Amygdala (tissue), 56 donors: Measurements from ENCODE around the gene EIPR1.
"Not testable (repeated sequence)": the region's sequence is repeated elsewhere in the genome, so short reads cannot be mapped to it uniquely, and the experiment has no call there.

Experiments
- DNase-seq, 56 donors: peaks; one replicate each; lab custom pipeline; 2025; lab: John Stamatoyannopoulos, UW

Gene EIPR1

DNA sequence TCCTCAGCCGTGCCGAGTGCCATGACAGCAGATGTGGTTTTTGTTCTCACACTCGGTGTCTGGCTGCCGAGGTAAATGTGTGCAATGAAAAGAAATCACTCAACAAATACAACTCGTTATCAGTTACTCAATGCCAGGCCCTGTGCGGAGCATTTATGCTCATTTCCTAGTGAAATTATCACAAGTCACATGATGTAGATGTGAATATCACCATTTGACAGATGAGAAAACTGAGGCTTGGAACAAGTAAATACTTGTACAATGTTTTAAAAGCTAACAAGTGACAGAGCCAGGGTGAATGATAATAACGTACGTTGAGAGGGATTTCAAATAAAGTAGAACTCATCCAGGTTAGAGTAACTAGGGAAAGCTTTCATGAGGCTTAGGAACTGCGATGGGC lies 174.7 kb downstream of the EIPR1 start:
- DNase-seq, result no peak

DNA sequence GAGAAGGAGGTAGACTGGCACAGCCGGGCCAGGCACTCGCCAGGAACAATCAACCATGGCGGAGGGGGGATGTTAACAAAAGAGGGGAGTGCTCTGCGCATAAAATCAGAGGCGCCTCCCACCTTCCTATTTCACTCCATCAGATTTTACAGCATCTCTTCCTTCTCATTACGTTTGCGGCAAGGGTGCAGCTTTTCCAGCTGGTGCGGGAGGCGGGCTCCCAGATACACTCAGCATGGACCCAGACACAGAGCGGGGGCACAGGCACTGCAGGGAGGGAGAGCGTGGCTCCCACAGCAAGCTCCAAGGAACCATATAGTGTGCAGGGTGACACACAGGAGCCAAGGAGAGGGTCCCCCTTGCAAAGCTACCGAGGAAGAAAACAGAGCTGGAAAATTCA lies 176.3 kb downstream of the EIPR1 start:
- no peak for DNase-seq

DNA sequence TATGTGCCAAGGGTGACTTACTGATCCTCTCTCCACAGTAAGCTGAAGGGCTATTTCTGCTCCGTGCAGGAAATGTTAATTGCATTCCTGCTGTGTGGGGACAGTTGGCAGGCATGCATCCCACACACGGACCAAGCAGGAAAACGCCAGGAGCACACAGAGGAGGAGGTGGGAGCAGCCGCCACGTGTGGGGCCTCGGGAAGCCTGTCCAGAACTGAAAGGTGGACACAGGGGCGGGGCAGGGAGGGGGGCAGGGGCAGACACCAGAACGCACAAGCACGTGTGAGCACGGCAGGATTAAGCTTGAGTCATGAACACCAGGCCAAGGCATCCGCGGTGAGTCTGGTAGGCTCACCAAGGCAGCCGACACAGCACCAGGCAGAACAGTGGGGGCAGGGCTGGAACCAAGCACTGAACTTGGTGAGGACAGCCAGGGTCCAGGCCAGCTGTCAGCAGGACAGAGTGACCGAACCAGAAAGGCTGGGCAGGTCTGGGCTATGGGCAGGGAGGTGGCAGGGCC lies 177.1 kb downstream of the EIPR1 start:
- DNase-seq, result peak in 1 of 56 donors; percentile 26

DNA sequence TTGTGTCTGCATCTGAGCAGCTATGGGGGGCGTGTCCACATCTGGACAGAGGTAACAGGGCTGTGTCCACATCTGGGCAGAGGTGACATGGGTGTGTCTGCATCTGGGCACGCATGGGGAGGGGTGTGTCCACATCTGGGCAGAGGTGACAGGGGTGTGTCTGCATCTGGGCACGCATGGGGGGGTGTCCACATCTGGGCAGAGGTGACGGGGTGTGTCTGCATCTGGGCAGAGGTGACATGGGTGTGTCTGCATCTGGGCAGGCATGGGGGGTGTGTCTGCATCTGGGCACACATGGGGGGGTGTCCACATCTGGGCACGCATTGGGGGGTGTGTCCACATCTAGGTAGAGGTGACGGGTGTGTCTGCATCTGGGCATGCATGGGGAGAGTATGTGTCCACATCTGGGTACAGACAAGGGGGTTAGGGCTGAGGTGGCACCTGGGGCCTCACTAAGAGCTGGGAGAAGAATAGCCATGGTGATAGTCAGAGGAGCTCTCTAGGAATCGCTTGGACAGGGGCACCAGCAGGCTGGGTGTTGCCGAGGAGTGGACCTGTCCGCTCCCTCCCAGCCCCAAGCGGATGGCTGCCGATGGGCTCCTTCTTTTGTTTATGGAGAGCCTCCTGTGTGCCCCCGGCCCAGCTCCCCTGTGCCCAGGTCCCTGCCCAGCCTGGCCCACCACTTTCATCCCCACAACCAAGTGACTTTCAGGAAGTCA lies 177.8 kb downstream of the EIPR1 start:
- no peak for DNase-seq

DNA sequence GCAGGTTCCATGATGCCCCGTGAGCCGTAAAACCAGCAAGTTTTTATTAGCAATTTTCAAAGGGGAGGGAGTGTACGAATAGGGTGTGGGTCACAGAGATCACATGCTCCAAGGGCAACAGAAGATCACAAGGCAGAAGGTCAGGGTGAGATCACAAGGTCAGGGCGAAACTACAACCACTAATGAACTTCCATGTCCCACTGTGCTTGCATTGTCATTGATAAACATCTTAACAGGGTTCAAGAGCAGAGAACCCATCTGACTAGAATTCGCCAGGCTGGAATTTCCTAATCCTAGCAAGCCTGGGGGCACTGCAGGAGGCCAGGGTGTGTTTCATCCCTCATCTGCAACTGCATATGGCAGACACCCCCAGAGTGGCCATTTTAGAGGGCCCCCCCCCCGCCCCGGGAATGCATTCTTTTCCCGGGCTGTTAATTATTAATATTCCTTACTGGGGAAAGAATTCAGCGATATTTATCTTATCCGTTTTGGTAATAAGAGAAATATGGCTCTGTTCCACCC lies 178.9 kb downstream of the EIPR1 start:
- not testable (repeated sequence) for DNase-seq

DNA sequence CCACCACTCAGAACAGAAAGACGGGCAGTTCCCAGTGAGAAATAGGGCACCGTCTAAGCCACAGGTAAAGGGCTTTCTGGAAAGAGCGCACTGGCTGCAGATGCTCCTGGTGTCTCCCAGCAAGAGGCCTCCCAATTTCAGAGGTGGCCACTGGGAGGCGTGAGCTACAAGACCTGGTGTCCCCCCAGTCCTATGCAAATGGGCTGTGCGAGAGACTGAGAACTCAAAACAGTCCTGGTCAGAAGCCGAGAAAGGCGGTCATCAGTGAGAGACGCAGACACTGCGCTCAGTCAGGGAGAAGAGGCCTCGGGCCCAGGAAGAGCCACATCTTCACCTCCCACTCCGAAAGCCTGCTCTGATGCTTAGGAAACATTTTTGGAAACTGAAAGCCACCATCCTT lies 179.5 kb downstream of the EIPR1 start:
- peak in 1 of 56 donors; percentile 16 for DNase-seq

DNA sequence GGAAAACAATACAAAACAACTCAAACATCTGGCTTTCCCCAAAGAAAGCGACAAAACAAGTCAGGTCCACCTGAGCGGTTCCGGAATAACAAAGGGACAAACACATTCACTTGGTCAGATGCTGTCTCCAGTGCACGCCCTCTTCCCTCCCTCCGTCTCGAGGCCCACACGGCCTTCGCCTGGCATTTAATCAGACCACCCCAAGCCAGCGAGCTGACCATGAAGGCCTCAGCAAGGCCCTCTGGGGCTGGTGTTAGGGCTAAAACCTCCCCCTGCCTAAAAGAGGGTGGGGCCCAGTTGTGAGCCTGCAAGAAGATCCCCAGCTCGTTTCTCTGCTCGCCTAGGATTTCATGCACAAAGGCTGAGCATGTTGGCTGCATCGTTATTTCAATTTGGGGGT lies 180.3 kb downstream of the EIPR1 start:
- no peak for DNase-seq

DNA sequence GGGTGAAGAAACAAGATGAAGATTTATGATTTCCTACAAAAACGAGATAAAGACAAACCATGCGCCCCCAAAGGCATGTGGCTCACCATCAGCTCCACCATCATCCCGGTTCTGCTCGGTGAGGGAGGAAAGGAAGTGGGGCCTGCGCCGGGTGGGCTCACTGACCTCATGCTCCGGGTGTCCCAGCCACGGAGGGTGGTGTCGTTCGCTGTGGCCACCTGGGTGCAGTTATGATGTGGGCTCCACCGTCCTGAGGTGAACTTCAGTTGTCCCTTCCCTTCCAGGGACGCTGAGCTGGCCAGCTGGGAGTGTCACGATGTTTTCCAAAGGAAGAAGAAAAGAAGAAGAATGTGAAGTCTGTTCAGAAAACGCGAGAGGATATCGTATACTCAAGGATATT lies 180.9 kb downstream of the EIPR1 start:
- no peak for DNase-seq

DNA sequence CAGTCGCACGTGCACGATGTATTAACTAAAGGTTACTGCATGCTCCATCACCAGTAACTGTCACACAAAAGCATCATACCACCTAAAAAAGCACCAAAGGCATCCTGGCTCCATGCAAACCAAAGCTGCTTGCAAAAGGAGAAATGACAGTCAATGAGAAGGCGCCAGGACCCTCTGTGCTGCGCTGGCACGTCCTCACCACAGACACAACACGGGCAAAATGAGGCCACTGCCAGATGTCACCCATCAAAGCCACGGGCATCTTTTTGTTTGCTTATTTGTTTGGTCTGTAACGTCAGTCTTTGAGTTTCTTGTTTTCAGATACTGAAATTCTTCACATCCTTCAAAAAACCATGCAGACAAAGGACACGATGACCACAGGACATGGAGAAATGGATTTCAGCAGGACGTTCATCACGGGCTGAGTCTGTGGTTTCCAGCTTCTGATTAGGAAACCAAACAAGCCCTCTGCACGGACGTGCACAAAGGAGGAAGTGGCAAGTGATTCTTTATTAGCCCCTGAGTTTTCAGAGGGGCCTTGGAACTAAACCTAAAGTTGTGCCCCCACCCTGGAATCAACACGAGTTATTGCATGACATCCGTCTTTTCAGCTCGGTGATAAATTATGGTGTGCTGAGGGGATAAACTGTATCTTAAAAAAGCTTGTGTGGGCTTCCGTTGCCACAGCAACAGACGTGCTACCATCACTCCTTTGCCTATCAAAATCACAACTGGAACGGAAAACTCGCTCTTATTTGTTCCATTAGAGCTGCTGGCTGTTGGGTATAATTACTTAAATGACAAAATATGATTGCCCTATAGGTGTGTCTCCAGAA lies 181.8 kb downstream of the EIPR1 start:
- DNase-seq, result peak in 1 of 56 donors; percentile 36

DNA sequence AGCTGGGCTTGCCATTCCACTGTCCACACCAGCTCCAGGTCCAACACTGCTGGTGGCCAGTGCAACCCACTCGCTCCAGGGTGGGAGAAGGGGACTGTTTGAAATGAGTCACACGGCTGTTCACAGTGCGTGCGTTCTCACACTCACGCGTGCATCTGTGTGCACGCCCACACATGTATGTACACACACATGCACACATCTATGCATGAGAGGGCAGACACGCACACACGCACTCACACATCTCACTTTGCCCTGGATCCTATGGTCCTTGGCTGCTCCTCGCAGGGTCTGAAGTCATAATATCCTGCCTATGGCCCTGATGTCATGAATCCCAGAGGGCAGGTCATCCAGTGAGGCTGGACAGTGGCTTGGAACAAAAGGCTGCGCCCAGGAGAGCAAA lies 182.8 kb downstream of the EIPR1 start:
- DNase-seq, result no peak

DNA sequence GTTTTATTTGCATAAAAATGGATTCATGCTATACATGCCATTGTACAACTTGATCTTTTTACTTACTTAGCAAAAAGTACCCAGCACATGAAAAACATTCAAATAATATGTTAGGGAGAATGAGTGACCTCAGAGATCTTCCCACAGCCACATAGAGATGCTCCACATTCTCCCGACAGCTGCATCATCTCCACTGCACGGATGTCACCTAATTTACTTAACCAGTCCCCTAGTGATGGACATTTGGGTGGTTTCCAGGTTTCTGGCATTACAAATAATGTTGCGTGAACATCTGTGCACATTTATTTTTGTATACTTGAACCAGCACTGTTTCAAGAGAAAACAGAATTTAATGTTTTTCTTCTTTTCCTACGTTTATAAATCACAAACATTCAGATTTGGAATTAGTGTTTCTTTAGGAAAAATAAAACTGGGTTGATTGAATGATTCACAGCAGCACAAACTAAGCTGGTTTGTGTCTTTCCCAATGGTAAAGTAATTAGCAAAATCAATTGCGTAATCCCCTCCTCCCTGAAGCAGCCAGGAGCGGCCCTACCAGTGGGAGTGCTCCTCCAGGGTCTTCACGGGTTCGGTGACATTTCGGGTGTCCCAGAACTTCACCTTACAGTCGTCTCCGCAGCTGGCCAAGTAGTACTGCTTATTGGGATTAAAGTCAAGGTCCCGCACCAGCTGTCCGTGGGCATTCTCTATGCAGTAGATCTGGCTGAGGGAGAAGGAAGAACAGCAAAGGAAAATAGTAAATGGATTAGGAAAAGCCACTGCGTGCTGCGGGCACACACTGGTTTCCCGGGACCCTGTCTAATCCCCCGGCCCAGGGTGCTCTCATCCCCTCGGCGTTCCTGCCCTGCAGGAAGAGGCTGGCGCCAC lies 183.9 kb downstream of the EIPR1 start:
- DNase-seq, result no peak

DNA sequence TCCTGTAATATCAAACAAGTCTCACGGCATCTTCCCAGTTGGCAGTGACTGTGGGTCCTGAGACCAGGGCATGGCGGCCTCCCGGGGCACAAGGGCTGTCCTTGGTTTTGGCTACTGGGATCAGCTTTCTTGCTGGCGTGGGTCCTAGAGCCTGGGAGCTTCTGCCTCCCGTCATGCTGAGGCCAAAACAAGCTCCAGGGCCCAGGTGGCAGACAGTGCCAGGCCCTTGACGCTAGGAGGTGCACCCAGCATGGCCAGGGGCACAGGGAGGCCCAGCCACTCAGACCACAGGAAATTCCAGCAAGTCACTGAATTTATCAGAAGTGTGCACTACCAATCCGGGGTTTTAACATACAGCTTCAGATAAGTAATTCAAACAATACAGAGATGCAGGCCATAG lies 184.7 kb downstream of the EIPR1 start:
- DNase-seq, result no peak

DNA sequence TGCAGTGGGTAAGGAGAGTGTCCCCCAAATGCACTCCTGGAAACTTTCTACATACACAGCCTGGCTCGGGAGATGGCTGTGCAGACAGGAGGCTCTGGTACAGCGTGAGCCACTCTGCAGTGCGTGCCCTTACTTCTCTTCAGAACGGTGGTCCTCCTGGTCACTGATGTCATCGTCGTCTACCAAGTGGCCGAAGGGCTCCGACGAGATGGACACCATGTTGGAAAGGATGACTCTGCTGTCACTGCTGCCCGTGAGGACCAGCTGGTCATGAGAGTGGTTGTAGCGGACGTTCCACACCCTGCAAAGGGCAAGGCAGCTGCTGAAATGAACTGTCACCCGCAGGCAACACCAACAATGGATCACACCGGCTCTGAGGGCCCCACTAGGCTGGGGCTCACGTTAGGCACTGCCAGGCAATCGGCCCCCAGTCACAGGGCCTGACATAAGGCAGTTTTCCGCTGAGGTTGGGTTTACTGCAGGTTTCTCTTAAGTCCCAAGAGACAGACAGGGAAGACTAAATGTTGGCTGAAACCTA lies 185.3 kb downstream of the EIPR1 start:
- DNase-seq, result no peak

DNA sequence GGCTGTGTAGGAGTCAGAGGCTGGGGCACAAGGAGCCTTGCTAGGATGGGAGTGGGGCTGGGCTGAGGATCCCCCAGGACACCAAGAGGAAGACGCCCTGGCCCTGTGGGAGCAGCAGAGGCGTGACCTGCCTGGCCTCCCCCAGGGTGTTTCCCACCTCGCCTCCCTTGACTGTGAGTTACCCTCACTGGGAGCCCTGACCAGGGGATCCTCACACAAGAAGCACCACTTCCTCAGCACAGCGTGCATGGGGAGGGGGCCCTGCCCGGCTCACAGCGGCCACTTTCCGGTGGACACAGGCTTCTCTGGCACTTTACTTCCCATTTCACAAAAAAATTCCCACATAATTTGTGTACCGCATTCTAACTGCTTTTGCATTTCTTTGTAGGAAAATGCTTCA lies 187.7 kb downstream of the EIPR1 start:
- no peak for DNase-seq

DNA sequence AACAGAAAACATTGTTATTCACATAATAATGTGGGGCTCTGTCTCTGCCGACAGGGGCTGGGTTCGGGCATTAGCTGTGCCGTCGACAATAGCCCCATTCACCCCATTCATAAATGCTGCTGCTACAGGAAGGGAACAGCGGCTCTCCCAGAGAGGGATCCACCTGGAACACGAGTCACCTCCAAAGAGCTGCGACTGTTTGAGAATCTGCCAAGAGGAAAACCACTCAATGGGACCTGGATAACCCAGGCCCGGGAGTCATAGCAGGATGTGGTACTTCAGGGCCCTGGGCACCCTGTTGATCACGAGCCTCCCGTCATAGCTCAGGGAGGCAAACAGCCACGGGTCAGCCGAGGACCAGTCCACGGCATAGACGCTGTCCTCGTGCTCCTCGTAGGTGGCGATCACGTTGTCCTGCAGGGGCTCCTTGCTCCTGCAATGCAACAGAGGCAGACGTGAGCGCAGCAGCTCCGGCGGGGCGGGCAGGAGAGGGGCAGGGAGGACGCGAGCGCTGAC lies 188.5 kb downstream of the EIPR1 start:
- DNase-seq, result peak in 20 of 56 donors; percentile 13 to 60 (median 31)

DNA sequence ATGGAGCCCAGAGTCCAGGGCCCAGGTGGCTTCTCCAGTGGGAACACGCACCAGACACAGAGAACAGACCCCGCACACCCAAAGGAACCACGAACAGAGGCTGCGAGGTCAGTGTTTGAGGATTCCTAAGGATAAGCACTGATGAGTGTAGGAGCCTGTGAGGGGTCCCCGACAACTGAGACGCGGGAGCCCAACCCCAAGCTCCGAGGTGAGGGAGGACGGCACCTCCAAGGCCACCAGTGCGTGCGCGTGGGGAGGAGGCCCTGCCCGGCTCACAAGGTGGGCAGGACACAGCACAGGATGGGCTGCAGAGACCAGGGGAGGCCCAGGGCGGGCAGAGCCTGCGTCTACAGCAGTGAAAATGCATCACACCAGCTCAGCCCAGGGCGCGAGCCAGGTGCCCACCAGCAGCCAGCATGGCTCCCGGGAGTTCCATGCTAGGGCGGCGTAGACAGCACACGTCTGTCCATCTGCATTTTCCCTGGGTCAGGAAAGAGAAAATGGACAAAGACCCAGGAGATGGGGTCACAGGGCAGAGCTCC lies 189.1 kb downstream of the EIPR1 start:
- no peak for DNase-seq

DNA sequence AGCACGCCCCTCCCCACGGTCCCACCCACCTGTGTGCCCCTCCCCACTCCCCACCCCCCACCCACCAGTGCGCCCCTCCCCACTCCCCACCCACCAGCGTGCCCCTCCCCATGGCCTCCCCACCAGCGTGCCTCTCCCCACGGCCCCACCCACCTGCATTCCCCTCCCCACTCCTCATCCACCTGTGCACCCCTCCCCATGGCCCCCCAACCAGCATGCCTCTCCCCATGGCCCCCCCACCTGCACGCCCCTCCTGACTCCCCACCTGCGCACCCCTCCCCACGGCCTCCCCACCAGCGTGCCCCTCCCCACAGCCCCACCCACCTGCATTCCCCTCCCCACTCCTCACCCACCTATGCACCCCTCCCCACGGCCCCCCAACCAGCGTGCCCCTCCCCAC lies 190.2 kb downstream of the EIPR1 start:
- no peak for DNase-seq

DNA sequence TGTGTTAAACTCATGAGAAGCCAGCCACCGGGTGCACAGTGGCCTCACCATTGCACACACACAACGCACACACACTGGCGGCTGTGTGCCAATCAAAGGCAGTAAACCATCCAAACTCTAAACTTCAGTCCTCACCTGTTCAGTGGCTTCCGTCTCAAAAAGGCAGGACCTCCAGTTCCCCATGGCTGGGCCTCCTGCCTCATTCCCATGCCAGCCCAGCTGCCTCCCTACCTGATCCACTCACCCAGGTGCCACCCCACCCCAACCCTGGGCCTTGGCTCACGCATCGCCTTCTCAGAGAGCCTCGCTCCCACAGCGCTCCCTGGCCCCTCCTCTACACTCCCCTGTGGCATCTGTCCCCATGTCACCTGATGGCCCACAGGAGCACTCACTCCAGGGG lies 190.9 kb downstream of the EIPR1 start:
- DNase-seq, result no peak

DNA sequence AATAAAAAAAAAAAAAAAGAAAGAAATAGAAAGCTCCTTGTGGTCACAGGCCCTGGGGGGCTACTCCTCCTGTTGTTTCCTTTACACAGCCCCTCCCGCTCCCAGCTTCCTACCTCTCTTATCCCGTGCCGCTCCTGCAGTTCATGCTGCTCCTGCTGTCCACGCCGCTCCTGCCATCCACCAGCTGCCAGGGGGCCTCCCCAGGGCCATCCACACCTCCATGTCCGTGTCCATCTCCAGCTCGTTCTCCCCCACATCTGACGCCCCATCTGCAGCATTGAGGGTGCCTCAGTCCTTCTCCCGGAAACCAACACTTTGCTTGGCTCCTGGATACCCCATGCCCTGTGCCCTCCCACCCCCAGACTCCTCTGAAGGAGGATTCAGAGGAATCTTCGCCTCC lies 191.7 kb downstream of the EIPR1 start:
- no peak for DNase-seq

DNA sequence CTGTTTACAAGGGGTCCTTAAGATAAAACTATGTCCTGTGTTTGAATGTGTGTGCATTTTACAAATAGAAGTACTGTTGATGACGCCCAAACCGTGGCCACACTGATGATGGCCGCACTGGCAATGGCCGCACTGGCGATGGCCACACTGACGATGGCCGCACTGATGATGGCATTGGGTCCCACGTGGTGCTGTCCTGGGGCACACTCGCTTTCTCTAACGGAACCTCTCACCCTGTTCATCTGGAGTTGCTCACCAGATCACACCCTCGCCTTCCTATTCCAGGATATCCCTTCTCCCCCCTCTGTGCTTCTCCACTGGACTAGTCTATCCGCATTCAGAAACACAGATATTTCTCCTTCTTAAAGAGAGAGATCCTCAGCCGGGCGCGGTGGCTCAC lies 192.4 kb downstream of the EIPR1 start:
- DNase-seq, result no peak
